ENCODE results near the gene PKD1.

Gene PKD1

DNA sequence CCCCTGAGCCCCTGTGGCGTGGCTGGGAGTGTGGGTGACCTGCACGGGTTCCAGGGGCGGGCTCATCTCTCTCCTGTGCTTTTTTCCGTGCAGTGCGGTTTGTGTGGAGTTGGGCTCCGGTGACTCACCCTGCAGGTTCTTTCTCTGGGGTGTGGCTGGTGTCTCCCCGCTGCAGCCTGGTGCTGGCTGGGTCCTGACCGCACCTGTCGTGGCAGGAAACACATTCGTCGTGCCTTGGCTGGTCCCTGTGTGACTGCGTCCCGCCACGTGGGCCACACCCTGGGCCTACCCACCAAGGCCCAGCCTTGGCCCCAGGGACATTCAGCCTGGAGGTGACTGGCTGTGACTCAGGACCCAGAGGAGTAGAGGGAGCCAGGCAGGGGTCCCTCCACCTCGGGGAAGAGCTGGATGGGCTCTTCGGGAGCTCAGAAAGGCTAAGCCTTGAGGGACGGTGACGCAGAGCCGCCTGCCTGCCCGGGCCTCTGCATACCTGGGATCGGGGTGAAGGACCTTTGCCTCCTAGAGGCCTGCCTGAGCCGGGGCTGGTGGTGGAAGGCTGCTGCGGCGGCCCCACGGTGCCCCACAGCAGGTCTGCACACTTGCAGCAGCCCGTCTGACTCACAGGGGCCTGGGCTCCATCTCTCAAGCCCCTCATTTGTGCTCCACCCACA is 27.6 kb upstream of the PKD1 start:
- in situ Hi-C loops (cut with HindIII; ENCODE audit: low pct_unique_long_range_greater_than_20kb, low sequenced_read_pairs) = no loop called here
- no peak for DNase-seq (ENCODE audit: low read depth in 1 of 2, low spot score in 1 of 2)
- no peak for TF ChIP-seq JUND (IDR thresholded peaks at IDR 0.05; ENCODE audit: low read depth)

- DNase-seq (ENCODE audit: low read depth in 1 of 2, low spot score in 1 of 2) = no peak
- TF ChIP-seq JUND (IDR thresholded peaks at IDR 0.05; ENCODE audit: low read depth) = no peak
- in situ Hi-C loops (cut with HindIII; ENCODE audit: low pct_unique_long_range_greater_than_20kb, low sequenced_read_pairs) = no loop called here
Observed at GRCh38 chr16:2162676-2163118, 27.0 kb upstream of the PKD1 start.

GRCh38 chr16:2161911-2162310 is 26.2 kb upstream of the PKD1 start:
- no peak for TF ChIP-seq JUND (IDR thresholded peaks at IDR 0.05; ENCODE audit: low read depth)
- in situ Hi-C loops (cut with HindIII; ENCODE audit: low pct_unique_long_range_greater_than_20kb, low sequenced_read_pairs) = no loop called here
- no peak for DNase-seq (ENCODE audit: low read depth in 1 of 2, low spot score in 1 of 2)

DNA sequence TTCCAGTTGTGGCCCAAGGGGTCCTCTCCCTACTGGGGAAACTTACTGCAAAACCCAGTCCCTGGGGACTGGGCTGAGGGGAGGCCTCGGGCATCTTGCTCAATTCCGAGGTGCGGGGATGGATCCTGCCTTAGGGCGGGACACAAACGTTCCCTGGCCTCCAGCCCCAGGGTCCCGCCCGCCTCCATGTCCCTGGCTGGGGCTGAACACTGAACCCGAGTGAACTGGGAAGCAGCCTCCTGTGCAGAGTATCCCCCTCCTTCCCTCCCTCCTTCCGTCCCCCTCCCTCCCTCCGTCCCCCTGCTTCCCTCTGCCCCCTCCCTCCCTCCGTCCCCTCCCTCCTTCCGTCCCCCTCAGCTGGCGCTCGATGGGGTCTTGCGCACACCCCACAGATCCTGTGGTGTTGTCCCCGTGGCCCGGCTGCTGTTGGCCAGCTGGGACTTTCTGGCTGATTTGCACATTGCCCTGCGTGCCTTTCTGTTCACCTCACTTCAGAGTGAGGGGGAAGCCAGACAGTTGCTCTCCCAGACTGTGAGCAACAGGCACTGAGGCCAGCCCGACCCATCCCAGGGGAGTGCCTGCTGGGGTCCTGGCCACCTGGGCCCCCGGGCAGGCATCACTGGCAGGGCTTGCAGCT is 25.3 kb upstream of the PKD1 start:
- no peak for DNase-seq (ENCODE audit: low read depth in 1 of 2, low spot score in 1 of 2)
- TF ChIP-seq JUND (IDR thresholded peaks at IDR 0.05; ENCODE audit: low read depth) = no peak
- in situ Hi-C loops (cut with HindIII; ENCODE audit: low pct_unique_long_range_greater_than_20kb, low sequenced_read_pairs) = no loop called here

- no peak for DNase-seq (ENCODE audit: low read depth in 1 of 2, low spot score in 1 of 2)
- TF ChIP-seq JUND (IDR thresholded peaks at IDR 0.05; ENCODE audit: low read depth) = no peak
- in situ Hi-C loops (cut with HindIII; ENCODE audit: low pct_unique_long_range_greater_than_20kb, low sequenced_read_pairs) = no loop called here
Observed at GRCh38 chr16:2159175-2159838, 23.6 kb upstream of the PKD1 start.

GRCh38 chr16:2158262-2158638 is 22.6 kb upstream of the PKD1 start:
- in situ Hi-C loops (cut with HindIII; ENCODE audit: low pct_unique_long_range_greater_than_20kb, low sequenced_read_pairs) = no loop called here
- DNase-seq (ENCODE audit: low read depth in 1 of 2, low spot score in 1 of 2) = no peak
- TF ChIP-seq JUND (IDR thresholded peaks at IDR 0.05; ENCODE audit: low read depth) = no peak

DNA sequence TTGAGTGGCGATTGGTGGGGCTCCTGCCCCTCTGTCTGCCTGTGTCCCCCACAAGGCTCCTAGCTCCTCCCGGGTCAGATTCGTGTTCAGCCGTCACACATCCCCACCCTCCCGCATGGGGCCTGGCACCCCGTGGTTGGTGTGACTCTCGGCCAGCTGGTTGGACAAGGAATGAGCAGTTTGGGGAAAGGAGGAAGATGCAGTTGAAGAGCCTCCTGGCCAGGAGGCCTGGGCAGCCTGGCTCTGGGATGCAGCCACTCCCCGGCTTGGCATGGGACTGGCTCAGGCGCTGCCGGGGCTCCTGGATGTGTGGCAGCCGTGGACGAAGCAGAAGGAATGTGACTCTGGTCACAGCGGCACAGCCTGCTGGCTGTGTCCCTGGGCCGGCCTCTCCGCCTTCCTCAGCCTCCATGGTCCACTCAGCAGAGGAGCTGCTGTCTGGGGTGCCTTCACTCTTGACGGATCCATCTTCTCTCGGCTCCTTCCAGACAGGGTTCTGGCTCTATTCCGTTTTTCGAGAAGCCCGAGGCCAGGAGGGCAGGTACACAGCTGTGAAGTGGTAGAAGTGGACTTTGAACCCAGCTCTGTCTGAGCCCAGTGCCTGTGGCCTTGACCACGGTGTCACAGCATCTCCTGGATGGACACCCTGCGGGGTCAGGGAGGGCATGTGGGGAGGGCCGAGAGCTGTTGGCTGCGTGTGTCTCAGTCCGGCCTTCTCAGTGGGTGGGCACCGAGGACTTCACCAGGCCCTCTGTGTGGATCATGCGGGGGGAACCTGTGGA is 22.0 kb upstream of the PKD1 start:
- no peak for DNase-seq (ENCODE audit: low read depth in 1 of 2, low spot score in 1 of 2)
- in situ Hi-C loops (cut with HindIII; ENCODE audit: low pct_unique_long_range_greater_than_20kb, low sequenced_read_pairs) = no loop called here
- TF ChIP-seq JUND (IDR thresholded peaks at IDR 0.05; ENCODE audit: low read depth) = no peak

DNA sequence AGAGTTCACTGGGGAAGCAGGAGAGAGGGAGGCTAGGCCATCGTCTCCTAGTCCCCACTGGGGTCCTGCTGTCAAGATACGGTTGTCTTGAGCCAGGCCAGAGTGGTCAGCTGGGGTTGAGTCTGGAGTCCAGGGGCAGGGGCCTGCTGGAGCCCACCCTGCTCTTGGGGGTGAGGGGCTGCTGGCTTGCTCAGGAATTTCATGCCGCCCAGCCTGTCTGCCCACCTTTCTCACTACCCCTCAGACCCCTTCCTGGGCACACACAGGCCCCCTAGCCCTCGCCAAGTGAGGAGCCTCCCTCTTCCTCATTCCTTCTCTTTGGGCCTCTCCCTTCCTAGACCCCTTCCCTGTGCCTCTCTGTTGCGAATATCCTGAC is 21.1 kb upstream of the PKD1 start:
- in situ Hi-C loops (cut with HindIII; ENCODE audit: low pct_unique_long_range_greater_than_20kb, low sequenced_read_pairs) = no loop called here
- DNase-seq (ENCODE audit: low read depth in 1 of 2, low spot score in 1 of 2) = no peak
- no peak for TF ChIP-seq JUND (IDR thresholded peaks at IDR 0.05; ENCODE audit: low read depth)

- in situ Hi-C loops (cut with HindIII; ENCODE audit: low pct_unique_long_range_greater_than_20kb, low sequenced_read_pairs) = no loop called here
- DNase-seq (ENCODE audit: low read depth in 1 of 2, low spot score in 1 of 2) = peak in 1 of 2 experiments; percentile 31
- TF ChIP-seq JUND (IDR thresholded peaks at IDR 0.05; ENCODE audit: low read depth) = no peak
Observed at GRCh38 chr16:2155977-2156848, 20.5 kb upstream of the PKD1 start.

- peak; percentile 100 for DNase-seq (ENCODE audit: low read depth in 1 of 2, low spot score in 1 of 2)
- in situ Hi-C loops (cut with HindIII; ENCODE audit: low pct_unique_long_range_greater_than_20kb, low sequenced_read_pairs) = no loop called here
- TF ChIP-seq JUND (IDR thresholded peaks at IDR 0.05; ENCODE audit: low read depth) = no peak
Observed at GRCh38 chr16:2155091-2155950, 19.6 kb upstream of the PKD1 start, which contains the start of gene TRAF7. TRAF7 (plus strand) TSS chr16:2155782; CDS start chr16:2163921, 8,139 bp downstream.

DNA sequence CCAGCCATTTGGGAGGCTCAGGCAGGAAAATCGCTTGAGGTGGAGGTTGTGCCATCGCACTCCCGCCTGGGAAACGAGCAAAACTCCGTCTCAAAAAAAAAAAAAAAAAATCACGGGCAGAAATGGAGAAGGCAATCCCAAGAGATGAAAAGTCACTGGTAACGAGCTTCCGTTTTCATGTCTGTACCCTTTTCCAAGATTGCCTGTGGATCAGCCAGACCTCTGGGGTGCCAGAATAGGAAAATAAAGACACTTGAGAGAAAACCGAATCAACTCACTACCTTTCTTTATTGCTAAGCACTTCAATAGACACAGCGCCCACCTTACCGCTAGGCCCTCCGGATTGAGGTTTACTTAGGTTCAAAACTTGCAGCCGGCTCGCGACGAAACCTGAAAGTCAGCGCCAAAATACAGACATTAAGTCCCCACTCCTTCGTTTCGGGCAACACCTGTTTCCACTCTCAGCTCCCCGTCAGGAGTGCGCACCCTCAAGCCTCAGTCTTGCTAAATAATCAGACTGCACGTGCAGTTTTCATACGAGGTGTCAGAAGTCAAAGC is 18.9 kb upstream of the PKD1 start:
- DNase-seq (ENCODE audit: low read depth in 1 of 2, low spot score in 1 of 2) = no peak
- in situ Hi-C loops (cut with HindIII; ENCODE audit: low pct_unique_long_range_greater_than_20kb, low sequenced_read_pairs) = no loop called here
- TF ChIP-seq JUND (IDR thresholded peaks at IDR 0.05; ENCODE audit: low read depth) = no peak

Measured in T47D (cell line).